ENCODE measurements around the gene GSG1L.

The GSG1L gene

GRCh38 chr16:28091656-28092055, 28.1 kb upstream of the GSG1L start:
- no peak for DNase-seq (ENCODE audit: low read depth)

DNA sequence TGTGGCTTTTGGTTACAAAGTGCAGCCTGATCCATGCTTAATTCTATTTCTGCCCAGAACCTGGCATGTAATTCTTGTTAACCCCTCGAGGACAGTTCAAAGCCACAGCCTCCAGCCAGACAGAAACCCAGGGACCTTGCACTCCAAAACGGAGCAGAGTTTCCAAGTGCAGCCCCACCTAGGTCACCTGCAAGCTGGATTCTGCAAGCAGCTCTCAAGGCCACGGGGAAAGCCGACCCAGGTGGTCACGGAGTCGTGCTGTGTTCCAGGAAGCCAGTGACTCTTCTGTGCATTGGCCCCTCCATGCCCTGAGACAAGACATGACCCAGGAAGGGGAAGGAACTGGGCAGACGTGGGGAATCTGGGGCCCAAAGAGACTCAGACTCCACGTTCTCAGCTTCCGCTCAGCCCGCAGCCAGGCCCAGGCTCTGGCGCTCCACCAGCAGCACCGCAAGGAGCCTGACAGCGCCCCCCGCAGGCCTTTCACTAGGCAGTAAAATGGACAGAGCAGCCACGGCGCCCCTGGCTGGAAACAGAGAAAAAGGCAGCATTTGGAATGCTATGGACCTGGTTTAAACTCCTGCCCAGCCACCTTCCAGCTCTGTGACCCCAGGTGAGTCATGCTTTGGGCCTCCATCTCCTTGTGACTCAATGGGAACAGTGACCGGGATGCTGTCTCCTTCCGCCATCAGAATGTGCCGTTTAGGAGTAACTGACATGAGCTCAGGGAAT, 27.3 kb upstream of the GSG1L start:
- DNase-seq (ENCODE audit: low read depth) = no peak

GRCh38 chr16:28089992-28090365, 26.5 kb upstream of the GSG1L start:
- DNase-seq (ENCODE audit: low read depth) = no peak

GRCh38 chr16:28089205-28089991, 25.9 kb upstream of the GSG1L start:
- no peak for DNase-seq (ENCODE audit: low read depth)

DNA sequence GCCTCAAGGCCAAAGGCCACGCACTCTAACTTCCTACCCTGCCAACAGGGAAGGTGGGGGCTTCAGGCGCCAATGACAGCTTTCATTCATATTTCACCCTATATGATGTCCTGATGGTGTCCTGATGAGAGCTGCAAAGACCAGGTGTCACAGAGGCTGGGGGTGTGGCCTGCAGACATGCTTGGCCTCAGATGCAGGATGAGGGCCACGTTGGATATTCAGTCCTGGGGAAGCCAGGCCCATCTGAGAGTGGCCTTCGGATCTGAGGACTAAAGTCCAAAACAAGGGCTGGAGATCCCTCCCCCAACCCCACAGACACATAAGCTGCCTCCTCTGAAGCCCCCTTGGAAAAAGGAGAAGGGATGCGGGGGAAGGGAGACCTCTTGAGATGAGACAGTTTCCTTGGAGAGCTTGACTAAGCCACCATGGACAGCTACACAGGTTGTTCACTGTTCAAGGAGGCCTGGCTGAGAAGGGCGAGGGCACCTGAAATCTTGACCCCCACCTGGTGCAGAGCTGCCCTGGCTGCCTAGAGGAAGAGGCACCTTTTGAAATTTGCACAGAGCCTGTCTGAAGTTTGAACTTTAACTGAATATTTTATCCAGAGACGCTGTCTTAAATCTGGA, 24.3 kb upstream of the GSG1L start:
- DNase-seq (ENCODE audit: low read depth) = no peak

DNA sequence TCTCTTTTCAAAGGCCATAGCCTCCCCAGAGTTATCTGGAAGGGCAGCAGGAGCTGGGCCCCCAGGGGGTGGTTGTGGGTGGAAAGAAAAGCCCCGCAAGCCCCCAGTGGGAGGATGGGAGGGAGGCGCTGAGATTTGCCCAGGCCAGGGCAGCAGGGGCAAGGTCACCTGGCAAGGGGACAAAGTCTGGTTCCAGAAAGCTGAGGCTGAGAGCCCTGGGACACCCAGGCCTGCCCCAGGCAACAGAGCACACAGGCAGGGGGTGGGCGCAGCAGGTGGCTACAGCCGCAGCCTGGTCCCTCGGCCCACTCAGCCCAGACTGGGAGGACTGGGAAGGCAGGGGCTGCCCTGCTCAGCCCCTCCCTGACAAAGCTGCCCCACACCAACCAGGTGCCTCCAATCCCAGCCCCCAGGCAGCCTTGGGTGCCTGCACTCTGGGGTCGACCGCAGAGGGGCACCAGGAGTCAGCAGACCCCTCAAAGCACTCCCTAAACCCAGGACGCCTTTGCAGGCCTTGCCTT, 23.7 kb upstream of the GSG1L start:
- DNase-seq (ENCODE audit: low read depth) = no peak

GRCh38 chr16:28086186-28087139, 22.9 kb upstream of the GSG1L start:
- DNase-seq (ENCODE audit: low read depth) = no peak

- DNase-seq (ENCODE audit: low read depth) = no peak
Observed at GRCh38 chr16:28085389-28086171, 22.1 kb upstream of the GSG1L start.

GRCh38 chr16:28084209-28084608, 20.7 kb upstream of the GSG1L start:
- DNase-seq (ENCODE audit: low read depth) = no peak

GRCh38 chr16:28082624-28083023, 19.1 kb upstream of the GSG1L start:
- no peak for DNase-seq (ENCODE audit: low read depth)

GRCh38 chr16:28081391-28081968, 18.0 kb upstream of the GSG1L start:
- DNase-seq (ENCODE audit: low read depth) = no peak

GRCh38 chr16:28078261-28078660, 14.7 kb upstream of the GSG1L start:
- DNase-seq (ENCODE audit: low read depth) = no peak

DNA sequence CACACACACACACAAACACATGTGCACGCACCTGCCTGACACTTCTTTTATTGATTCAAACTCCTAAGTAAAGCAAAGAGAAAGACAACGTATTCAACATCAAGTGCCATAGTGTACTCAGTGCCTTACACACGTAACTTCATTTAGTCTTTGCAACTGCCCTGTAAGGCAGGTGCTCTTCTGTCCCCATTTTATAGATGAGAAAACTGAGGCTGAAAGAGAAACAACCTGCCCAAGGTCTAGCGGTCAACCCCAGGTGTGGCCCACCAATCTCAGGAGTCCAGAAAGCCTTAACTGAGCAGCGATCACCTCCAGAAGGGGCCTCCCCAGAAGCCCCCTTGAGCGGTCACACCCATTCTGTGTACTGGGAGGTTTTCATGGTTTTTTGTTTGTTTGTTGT, 10.3 kb upstream of the GSG1L start:
- DNase-seq (ENCODE audit: low read depth) = no peak

GRCh38 chr16:28072087-28072486, 8.6 kb upstream of the GSG1L start:
- no peak for DNase-seq (ENCODE audit: low read depth)

DNA sequence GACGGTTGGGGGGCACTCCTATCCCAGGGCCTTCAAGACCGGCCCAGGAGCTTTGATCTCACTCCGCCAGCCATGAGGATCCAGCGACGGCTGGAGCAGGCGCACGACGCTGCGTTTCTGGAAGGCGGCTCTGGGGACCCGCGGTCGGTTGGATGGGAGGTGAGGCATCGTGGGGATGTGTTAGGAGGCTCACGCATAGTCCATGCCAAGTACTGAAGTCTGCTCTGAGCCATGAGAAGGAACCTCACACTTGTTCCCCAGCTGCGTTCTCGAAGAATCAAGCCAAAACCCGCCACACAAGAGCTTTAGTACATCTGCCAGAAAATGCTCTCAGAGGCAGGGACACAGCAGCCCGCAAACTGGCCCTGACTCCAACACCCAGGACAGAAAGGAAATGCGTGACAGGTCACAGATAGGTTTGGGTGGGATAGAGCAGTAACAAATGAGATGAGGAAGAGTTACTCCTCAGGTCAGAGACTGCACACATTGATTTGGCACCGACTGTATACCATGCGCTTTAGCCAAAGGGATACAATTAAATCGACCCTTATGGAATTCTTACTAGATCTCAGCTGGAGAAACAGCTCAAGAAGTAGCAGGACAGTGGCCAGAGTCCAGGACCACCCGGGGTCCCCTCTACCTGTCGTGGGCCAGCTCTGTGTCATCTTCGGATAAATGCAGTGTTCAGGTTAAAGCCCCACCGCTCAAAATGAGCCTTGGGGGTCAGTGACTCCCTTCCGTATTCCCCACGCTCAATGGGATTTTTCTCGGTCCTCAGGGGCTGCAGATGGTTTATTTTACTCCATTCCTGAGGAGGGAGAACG, 6.7 kb upstream of the GSG1L start:
- DNase-seq (ENCODE audit: low read depth) = no peak

DNA sequence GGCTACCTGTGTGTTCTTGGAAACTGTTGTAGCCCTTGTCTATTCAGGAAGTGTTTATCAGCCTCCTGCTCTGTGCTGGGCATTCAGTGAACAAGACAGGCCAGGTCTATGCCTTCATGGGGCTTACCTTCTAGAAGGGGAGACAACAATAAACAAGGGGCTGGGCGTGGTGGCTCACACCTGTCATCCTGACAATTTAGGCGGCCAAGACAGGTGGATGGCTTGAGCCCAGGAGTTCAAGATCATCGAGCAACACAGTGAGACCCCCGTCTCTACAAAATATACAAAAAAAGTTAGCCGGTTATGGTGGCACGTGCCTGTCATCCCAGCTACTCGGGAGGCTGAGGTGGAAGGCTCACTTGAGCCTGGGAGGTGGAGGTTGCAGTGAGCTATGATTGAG, 5.5 kb upstream of the GSG1L start:
- no peak for DNase-seq (ENCODE audit: low read depth)

- DNase-seq (ENCODE audit: low read depth) = no peak
Observed at GRCh38 chr16:28067604-28068379, 4.3 kb upstream of the GSG1L start.

DNA sequence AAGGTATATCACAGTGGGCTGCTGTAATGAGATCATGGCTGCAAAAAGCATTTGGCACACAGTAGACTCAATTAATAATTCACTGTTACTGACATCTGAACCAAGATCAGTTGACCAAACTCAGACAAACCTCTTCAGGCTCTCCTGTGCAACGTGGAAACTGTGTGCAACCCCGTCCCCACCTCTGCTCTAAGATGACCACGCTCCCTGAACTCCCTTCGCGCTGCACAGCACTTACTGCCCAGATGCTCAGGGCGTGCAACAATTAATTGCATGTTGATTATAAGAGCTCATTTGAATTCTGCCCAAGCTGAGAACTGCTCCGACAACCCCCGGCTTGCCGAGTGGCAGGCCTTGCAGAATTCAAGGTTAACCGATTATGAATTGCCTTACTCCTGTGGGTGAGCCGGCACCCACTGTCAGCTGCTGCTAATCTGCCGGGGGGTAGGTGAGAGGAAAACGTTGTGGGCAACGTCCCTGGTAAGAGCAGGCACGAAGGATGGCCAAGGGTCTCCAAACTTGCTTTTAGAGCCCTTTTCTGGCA, 1.3 kb upstream of the GSG1L start:
- DNase-seq (ENCODE audit: low read depth) = no peak

DNA sequence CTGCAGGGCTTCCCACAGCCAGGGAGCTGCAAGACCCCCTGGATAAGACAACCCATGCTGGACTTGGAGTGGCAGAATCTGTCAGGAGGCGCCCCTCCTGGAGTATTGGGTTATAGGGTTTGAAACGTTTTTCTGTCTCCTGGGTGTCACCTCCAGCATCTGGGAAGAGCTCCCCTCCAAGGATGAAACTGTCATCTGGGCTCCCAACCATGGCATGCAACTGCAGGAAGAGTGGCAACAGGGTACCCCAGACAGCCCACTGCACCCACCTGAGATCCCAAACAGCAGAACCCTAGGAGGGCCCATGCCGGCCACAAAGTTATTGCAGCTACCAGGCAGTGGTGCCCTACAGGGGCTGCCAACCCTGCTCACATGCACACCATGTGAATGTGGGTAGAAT, 636 bp upstream of the GSG1L start:
- no peak for DNase-seq (ENCODE audit: low read depth)

All from activated T-cell treated with anti-CD3 and anti-CD28 coated beads for 1 hour (primary cell).